ENCODE measurements around the gene PSMA8.

DNA sequence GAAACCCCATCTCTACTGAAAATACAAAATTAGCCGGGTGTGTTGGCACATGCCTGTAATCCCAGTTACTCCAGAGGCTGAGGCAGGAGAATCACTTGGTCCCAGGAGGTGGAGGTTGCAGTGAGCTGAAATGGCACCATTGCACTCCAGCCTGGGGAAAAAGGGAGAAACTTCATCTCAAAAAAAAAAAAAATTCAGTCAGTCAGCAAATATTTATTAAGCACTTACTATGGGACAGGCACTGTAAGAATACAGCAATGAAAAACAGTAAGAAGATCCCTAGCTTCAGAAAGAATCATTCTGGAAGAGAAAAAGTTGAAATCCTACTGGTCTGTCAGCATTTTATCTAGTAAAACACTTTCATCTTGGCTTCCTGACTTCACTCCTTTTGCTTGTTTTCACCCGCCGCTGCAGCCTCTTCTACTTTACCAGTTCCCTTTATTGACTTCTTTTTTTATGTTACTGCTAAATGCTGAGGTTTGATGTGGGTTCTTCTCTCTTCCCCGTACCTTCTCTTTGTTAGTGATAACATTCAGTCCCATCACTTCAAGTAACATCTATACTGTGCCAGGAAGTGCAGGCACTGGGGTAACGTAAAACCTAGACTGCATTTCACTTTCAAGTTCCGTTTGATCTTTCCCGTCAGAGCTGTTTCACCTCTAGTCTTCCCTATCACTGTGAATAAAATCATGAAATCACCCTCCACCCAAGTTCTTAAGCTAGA, 81.7 kb downstream of the PSMA8 start:
- TF ChIP-seq CTCF (conservative IDR thresholded peaks at IDR 0.05; ENCODE audit: low read length) (no peak), EZH2phosphoT487 (IDR thresholded peaks at IDR 0.05; ENCODE audit: borderline replicate concordance, low read depth, low read length) (no peak)

Measured in OCI-LY7 (cell line).